IMR-90 (cell line): ENCODE results near the gene MIER3. TPM values are rescaled to one million over a fixed set of nuclear protein-coding genes. Genes with fewer than 3 reads are reported as not detected.

Experiments used
- ATAC-seq: fragments of 200-7000 bp; cut with Tn5 transposase; 2 replicates; pipeline ENCODE4 v1.9.1; 2020; ENCODE audit warnings: low read depth, mild to moderate bottlenecking, moderate library complexity
- BruUV-seq: library from RNA; stranded (reverse); fragments of 400-500 nt; replicated peaks from 2 replicates; lab custom pipeline; 2021; lab: Mats Ljungman, UMichigan
- CTCF ChIA-PET: fragments of 300-600 bp; formaldehyde crosslinking; extraction: SDS; loops from one replicate; lab custom pipeline; 2021; ENCODE audit warnings: antibody characterized with exemption; lab: Yijun Ruan, JAX
- POLR2A ChIA-PET: fragments of 300-600 bp; sonication (Branson Sonifier 250); formaldehyde crosslinking; loops from one replicate; lab custom pipeline; 2022; ENCODE audit warnings: antibody characterized with exemption; ENCODE audit not compliant: unreplicated experiment; lab: Charles Lee
- DNase-seq: peaks from one replicate; pipeline ENCODE4 v3.0.0; 2013
- H2AFZ ChIP-seq: replicated peaks from 2 replicates; pipeline ENCODE3; 2013; ENCODE audit warnings: low read length, mild to moderate bottlenecking; ENCODE audit not compliant: poor library complexity
- H2AK5ac ChIP-seq: 2 replicates; pipeline ENCODE4 v1.6.1; 2013; ENCODE audit warnings: low read depth, low read length, inconsistent platforms
- H2AK9ac ChIP-seq: replicated peaks from 2 replicates; pipeline ENCODE3; 2013; ENCODE audit warnings: mild to moderate bottlenecking, low read depth, low read length, moderate library complexity; ENCODE audit not compliant: poor library complexity
- H2BK120ac ChIP-seq: 2 replicates; pipeline ENCODE4 v1.6.1; 2013; ENCODE audit warnings: low read depth, low read length, inconsistent platforms
- H2BK15ac ChIP-seq: 3 replicates; pipeline ENCODE4 v1.6.1; 2013; ENCODE audit warnings: low read depth, low read length, inconsistent platforms
- H2BK20ac ChIP-seq: 2 replicates; pipeline ENCODE4 v1.6.1; 2013; ENCODE audit warnings: low read depth, mild to moderate bottlenecking, inconsistent platforms, low read length, moderate library complexity
- H2BK5ac ChIP-seq: 2 replicates; pipeline ENCODE4 v1.6.1; 2013; ENCODE audit warnings: mild to moderate bottlenecking, low read depth, low read length, inconsistent platforms; ENCODE audit not compliant: poor library complexity, severe bottlenecking
- H3K14ac ChIP-seq: replicated peaks from 2 replicates; pipeline ENCODE4 v1.6.1; 2013; ENCODE audit warnings: low read depth, low read length, inconsistent platforms
- H3K18ac ChIP-seq: 2 replicates; pipeline ENCODE4 v1.6.1; 2013; ENCODE audit warnings: low read depth, low read length, control low read depth
- H3K23ac ChIP-seq: 2 replicates; pipeline ENCODE4 v1.6.1; 2013; ENCODE audit warnings: low read depth, low read length, inconsistent platforms
- H3K27ac ChIP-seq: 2 replicates; pipeline ENCODE4 v1.5.1; 2013; ENCODE audit warnings: mild to moderate bottlenecking, control low read depth, low read length; ENCODE audit not compliant: insufficient read depth
- H3K27me3 ChIP-seq: 2 replicates; pipeline ENCODE4 v1.6.1; 2013; ENCODE audit warnings: low read length; ENCODE audit not compliant: control insufficient read depth, insufficient read depth
- H3K36me3 ChIP-seq: 2 replicates; pipeline ENCODE4 v1.6.1; 2013; ENCODE audit warnings: low read length, mixed read lengths; ENCODE audit not compliant: control insufficient read depth, insufficient read depth
- H3K4ac ChIP-seq: 2 replicates; pipeline ENCODE4 v1.6.1; 2013; ENCODE audit warnings: low read depth, low read length, inconsistent platforms
- H3K4me1 ChIP-seq: 2 replicates; pipeline ENCODE4 v1.6.1; 2013; ENCODE audit warnings: low read length, mixed read lengths; ENCODE audit not compliant: control insufficient read depth, insufficient read depth
- H3K4me2 ChIP-seq: 2 replicates; pipeline ENCODE4 v1.6.1; 2013; ENCODE audit warnings: low read depth, mild to moderate bottlenecking, control low read depth, low read length, moderate library complexity
- H3K4me3 ChIP-seq: 2 replicates; pipeline ENCODE4 v1.5.1; 2013; ENCODE audit warnings: low read depth, mild to moderate bottlenecking, control low read depth, low read length, moderate library complexity; ENCODE audit not compliant: insufficient read depth
- H3K56ac ChIP-seq: 2 replicates; pipeline ENCODE4 v1.6.1; 2013; ENCODE audit warnings: low read length, inconsistent platforms; ENCODE audit not compliant: insufficient read depth; ENCODE audit errors: extremely low read depth
- H3K79me1 ChIP-seq, 2 experiments: 2 replicates each; pipeline ENCODE4 v1.6.1; 2013; ENCODE audit warnings: low read length in 2 of 2, inconsistent platforms in 1 of 2, low read depth in 1 of 2
- H3K9ac ChIP-seq: 2 replicates; pipeline ENCODE4 v1.6.1; 2013; ENCODE audit warnings: low read depth, low read length, control low read depth
- H3K9me1 ChIP-seq: 2 replicates; pipeline ENCODE4 v1.6.1; 2013; ENCODE audit warnings: low read length, inconsistent platforms; ENCODE audit not compliant: insufficient read depth
- H3K9me3 ChIP-seq: 2 replicates; pipeline ENCODE4 v1.6.1; 2013; ENCODE audit warnings: low read length; ENCODE audit not compliant: control insufficient read depth, insufficient read depth
- H4K20me1 ChIP-seq: 2 replicates; pipeline ENCODE4 v1.6.1; 2013; ENCODE audit warnings: low read length, inconsistent platforms; ENCODE audit not compliant: insufficient read depth
- H4K5ac ChIP-seq: 2 replicates; pipeline ENCODE4 v1.6.1; 2013; ENCODE audit warnings: mild to moderate bottlenecking, low read depth, low read length, control low read depth
- H4K8ac ChIP-seq, 2 experiments: 2 replicates each; pipeline ENCODE4 v1.6.1; 2013; ENCODE audit warnings: low read depth in 2 of 2, low read length in 2 of 2, control low read depth in 1 of 2, inconsistent platforms in 1 of 2
- H4K91ac ChIP-seq: 2 replicates; pipeline ENCODE4 v1.6.1; 2013; ENCODE audit warnings: low read depth, low read length, inconsistent platforms; ENCODE audit not compliant: insufficient read depth
- BHLHE40 ChIP-seq: fragments of 150-350 bp; IDR thresholded peaks from 2 replicates; pipeline ENCODE4 v1.6.1; 2016; ENCODE audit warnings: mild to moderate bottlenecking, low read depth, low read length
- CEBPB ChIP-seq: IDR thresholded peaks from 2 replicates; pipeline ENCODE4 v1.6.1; 2012; ENCODE audit warnings: low read depth, low read length, improper control_type of control experiment
- CHD1 ChIP-seq: IDR thresholded peaks from 2 replicates; pipeline ENCODE4 v1.6.1; 2012; ENCODE audit warnings: low read depth, low read length, improper control_type of control experiment
- FOS ChIP-seq: fragments of 150-350 bp; IDR thresholded peaks from 2 replicates; pipeline ENCODE4 v1.6.1; 2016; ENCODE audit warnings: low read depth, low read length
- MAFK ChIP-seq: IDR thresholded peaks from 2 replicates; pipeline ENCODE4 v1.6.1; 2012; ENCODE audit warnings: low read depth, low read length, improper control_type of control experiment
- MAZ ChIP-seq: IDR thresholded peaks from 2 replicates; pipeline ENCODE4 v1.6.1; 2012; ENCODE audit warnings: low read depth, mild to moderate bottlenecking, low read length, improper control_type of control experiment, moderate library complexity, borderline replicate concordance
- MXI1 ChIP-seq: IDR thresholded peaks from 2 replicates; pipeline ENCODE4 v1.6.1; 2012; ENCODE audit warnings: low read depth, mild to moderate bottlenecking, low read length, moderate library complexity, borderline replicate concordance
- NFE2L2 ChIP-seq: fragments of 150-350 bp; IDR thresholded peaks from 2 replicates; pipeline ENCODE4 v1.6.1; 2016; ENCODE audit warnings: low read depth, mild to moderate bottlenecking, low read length
- POLR2A ChIP-seq: IDR thresholded peaks from 2 replicates; pipeline ENCODE4 v1.6.1; 2012; ENCODE audit warnings: mild to moderate bottlenecking, low read depth, low read length
- RAD21 ChIP-seq: IDR thresholded peaks from 2 replicates; pipeline ENCODE4 v1.6.1; 2012; ENCODE audit warnings: low read length, improper control_type of control experiment
- RCOR1 ChIP-seq: IDR thresholded peaks from 2 replicates; pipeline ENCODE4 v1.6.1; 2012; ENCODE audit warnings: mild to moderate bottlenecking, low read length, improper control_type of control experiment; ENCODE audit not compliant: insufficient replicate concordance
- RFX5 ChIP-seq: IDR thresholded peaks from 2 replicates; pipeline ENCODE4 v1.8.0; 2012; ENCODE audit warnings: low read depth, mild to moderate bottlenecking, low read length, moderate library complexity
- SMC3 ChIP-seq: fragments of 150-350 bp; IDR thresholded peaks from 2 replicates; pipeline ENCODE4 v1.6.1; 2016; ENCODE audit warnings: low read depth, mild to moderate bottlenecking, antibody characterized with exemption, low read length, moderate library complexity
- WGBS, 2 experiments: methylation state at CpG; one replicate each; pipeline versions ENCODE4 v1.1.5 to v1.1.7; 2013; ENCODE audit warnings: missing lambda C conversion rate in 2 of 2; ENCODE audit not compliant: insufficient read length in 1 of 2; ENCODE audit errors: extremely low coverage in 2 of 2; 5-methylcytosine and 5-hydroxymethylcytosine counted together
- dilution Hi-C: fragments of 300-500 bp; cut with HindIII; formaldehyde crosslinking; loops from one replicate; pipeline ENCODE4 v1.14.3; 2018; ENCODE audit warnings: low sequenced_read_pairs; ENCODE audit not compliant: unreplicated experiment
- in situ Hi-C: fragments of 300-500 bp; cut with MboI; formaldehyde crosslinking; loops from 3 replicates; pipeline ENCODE4 v1.14.3; 2019; ENCODE audit warnings: low sequenced_read_pairs, inconsistent platforms, mixed read lengths
- intact Hi-C: fragments of 100-400 bp; cut with micrococcal nuclease; formaldehyde crosslinking; loops from 2 replicates; pipeline ENCODE4 v1.10.0; 2022
- polyA plus RNA-seq, 3 experiments: library from polyadenylated mRNA; depleted of rRNA; stranded (reverse); fragments of >200 nt; gene quantifications; 2 replicates each; pipeline ENCODE4 v1.2.3, GENCODE V29; 2012; ENCODE audit warnings: low replicate concordance in 1 of 3
- total RNA-seq: library from RNA; depleted of rRNA; stranded (reverse); fragments of >200 nt; gene quantifications from 2 replicates; pipeline ENCODE4 v1.2.3, GENCODE V29; 2012
- TF ChIP-seq, protein P1 (sequence below): fragments of 150-350 bp; IDR thresholded peaks from 2 replicates; pipeline ENCODE4 v1.6.1; 2017; ENCODE audit warnings: mild to moderate bottlenecking, antibody characterized with exemption, low read length, low read depth
- TF ChIP-seq, protein P2 (sequence below): conservative IDR thresholded peaks from 2 replicates; pipeline ENCODE4 v1.5.1; 2012; ENCODE audit warnings: mild to moderate bottlenecking, low read depth, low read length, improper control_type of control experiment
- TF ChIP-seq, protein P3 (sequence below): fragments of 150-350 bp; IDR thresholded peaks from 2 replicates; pipeline ENCODE4 v1.6.1; 2016; ENCODE audit warnings: low read depth, mild to moderate bottlenecking, low read length, moderate library complexity, borderline replicate concordance

The MIER3 gene
- total and polyA plus RNA-seq, 2 of the 4 experiments (the other 2 are of a cell fraction), result 6.4 to 22.9 TPM

DNA sequence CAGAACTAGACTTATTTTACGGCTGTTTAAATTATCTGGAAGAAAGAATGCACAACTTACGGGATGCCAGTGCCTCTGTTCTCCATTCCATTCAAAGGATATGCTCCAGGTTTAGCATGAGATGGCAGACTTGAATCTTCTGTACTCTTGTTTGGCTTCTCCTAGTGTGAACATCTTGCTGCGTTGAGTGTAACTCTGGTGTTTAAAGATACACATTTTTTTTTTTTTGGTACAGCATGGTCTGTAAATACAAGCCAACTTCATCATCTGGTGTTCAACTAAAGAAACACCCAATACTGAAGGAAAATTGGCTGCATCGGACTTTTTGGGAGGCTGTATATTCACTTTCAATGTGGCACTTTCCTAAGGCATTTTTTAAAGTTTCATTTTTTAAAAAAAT, 7.4 kb upstream of the MIER3 start:
- in situ Hi-C loops, result no loop called here

More for the DNA sequence above, 7.4 kb upstream of the MIER3 start:
- no peak overlapping the region for H3K4me2 ChIP-seq
- H2BK20ac ChIP-seq, result no peak overlapping the region
- H3K18ac ChIP-seq, result no peak overlapping the region
- H3K36me3 ChIP-seq, result no peaks in the 10 kb centered on the region
- no peak overlapping the region for H3K9ac ChIP-seq
- no peak overlapping the region for H3K4ac ChIP-seq
- dilution Hi-C loops, result no loop called here
- no peaks in the 10 kb centered on the region for H3K9me3 ChIP-seq
- no peaks in the 10 kb centered on the region for H3K4me1 ChIP-seq
- H4K8ac ChIP-seq, result no peak overlapping the region
- TF ChIP-seq POLR2A (no peak), MAFK (no peak), BHLHE40 (no peak), SMC3 (no peak), RCOR1 (no peak), FOS (no peak), RAD21 (no peak), CHD1 (no peak), CEBPB (no peak), MAZ (no peak), RFX5 (no peak), MXI1 (no peak), NFE2L2 (no peak)
- TF ChIP-seq, protein P1, sequence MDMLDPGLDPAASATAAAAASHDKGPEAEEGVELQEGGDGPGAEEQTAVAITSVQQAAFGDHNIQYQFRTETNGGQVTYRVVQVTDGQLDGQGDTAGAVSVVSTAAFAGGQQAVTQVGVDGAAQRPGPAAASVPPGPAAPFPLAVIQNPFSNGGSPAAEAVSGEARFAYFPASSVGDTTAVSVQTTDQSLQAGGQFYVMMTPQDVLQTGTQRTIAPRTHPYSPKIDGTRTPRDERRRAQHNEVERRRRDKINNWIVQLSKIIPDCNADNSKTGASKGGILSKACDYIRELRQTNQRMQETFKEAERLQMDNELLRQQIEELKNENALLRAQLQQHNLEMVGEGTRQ, result no peak
- TF ChIP-seq, protein P2, sequence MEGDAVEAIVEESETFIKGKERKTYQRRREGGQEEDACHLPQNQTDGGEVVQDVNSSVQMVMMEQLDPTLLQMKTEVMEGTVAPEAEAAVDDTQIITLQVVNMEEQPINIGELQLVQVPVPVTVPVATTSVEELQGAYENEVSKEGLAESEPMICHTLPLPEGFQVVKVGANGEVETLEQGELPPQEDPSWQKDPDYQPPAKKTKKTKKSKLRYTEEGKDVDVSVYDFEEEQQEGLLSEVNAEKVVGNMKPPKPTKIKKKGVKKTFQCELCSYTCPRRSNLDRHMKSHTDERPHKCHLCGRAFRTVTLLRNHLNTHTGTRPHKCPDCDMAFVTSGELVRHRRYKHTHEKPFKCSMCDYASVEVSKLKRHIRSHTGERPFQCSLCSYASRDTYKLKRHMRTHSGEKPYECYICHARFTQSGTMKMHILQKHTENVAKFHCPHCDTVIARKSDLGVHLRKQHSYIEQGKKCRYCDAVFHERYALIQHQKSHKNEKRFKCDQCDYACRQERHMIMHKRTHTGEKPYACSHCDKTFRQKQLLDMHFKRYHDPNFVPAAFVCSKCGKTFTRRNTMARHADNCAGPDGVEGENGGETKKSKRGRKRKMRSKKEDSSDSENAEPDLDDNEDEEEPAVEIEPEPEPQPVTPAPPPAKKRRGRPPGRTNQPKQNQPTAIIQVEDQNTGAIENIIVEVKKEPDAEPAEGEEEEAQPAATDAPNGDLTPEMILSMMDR, result no peak
- TF ChIP-seq, protein P3, sequence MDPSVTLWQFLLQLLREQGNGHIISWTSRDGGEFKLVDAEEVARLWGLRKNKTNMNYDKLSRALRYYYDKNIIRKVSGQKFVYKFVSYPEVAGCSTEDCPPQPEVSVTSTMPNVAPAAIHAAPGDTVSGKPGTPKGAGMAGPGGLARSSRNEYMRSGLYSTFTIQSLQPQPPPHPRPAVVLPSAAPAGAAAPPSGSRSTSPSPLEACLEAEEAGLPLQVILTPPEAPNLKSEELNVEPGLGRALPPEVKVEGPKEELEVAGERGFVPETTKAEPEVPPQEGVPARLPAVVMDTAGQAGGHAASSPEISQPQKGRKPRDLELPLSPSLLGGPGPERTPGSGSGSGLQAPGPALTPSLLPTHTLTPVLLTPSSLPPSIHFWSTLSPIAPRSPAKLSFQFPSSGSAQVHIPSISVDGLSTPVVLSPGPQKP, result no peak
- no peaks in the 10 kb centered on the region for H4K20me1 ChIP-seq
- BruUV-seq, result no TSS peak
- no peak overlapping the region for H2AFZ ChIP-seq
- H3K79me1 ChIP-seq, result no peaks in the 10 kb centered on the region
- no peak for ATAC-seq
- no peak overlapping the region for H3K56ac ChIP-seq
- H4K91ac ChIP-seq, result no peak overlapping the region
- H2AK9ac ChIP-seq, result no peak overlapping the region
- WGBS, 2 experiments, result no CpG with 5 or more reads among the region's 4 CpGs
- no peak overlapping the region for H4K5ac ChIP-seq
- ChIA-PET POLR2A (no interaction called here), CTCF (no interaction called here)
- no peak overlapping the region for H2BK120ac ChIP-seq
- peaks cover 47% of the 10 kb centered on the region for H3K27me3 ChIP-seq
- no peak overlapping the region for H2BK5ac ChIP-seq
- H2AK5ac ChIP-seq, result no peak overlapping the region
- no peak for DNase-seq
- no peak overlapping the region for H3K23ac ChIP-seq
- H3K27ac ChIP-seq, result no peak overlapping the region
- H3K9me1 ChIP-seq, result no peaks in the 10 kb centered on the region
- no peak overlapping the region for H3K14ac ChIP-seq
- intact Hi-C loops, result loop anchor here (5.0 kb wide), 1 partner anchor 78 kb away; no protein-coding TSS in a partner anchor
- no peak overlapping the region for H3K4me3 ChIP-seq
- H2BK15ac ChIP-seq, result no peak overlapping the region
